GM12878 (cell line): Measurements from ENCODE around the gene ETV6.

Source experiments
- EZH2 ChIP-seq: IDR thresholded peaks from 2 replicates; pipeline ENCODE4 v1.6.1; 2012; ENCODE audit warnings: low read depth, mild to moderate bottlenecking, control low read depth, inconsistent platforms, low read length, borderline replicate concordance; ENCODE audit not compliant: control insufficient read depth
- GABPA ChIP-seq: IDR thresholded peaks from 2 replicates; pipeline ENCODE4 v1.6.1; 2014; ENCODE audit warnings: antibody characterized with exemption, low read depth, mild to moderate bottlenecking, inconsistent platforms
- PAX8 ChIP-seq: fragments of 450-650 bp; IDR thresholded peaks from 2 replicates; pipeline ENCODE4 v1.6.1; 2017; ENCODE audit warnings: mild to moderate bottlenecking, moderate library complexity
- SMC3 ChIP-seq: IDR thresholded peaks from 2 replicates; pipeline ENCODE4 v1.6.1; 2011; ENCODE audit warnings: low read length, improper control_type of control experiment, borderline replicate concordance
- USF2 ChIP-seq: IDR thresholded peaks from 2 replicates; pipeline ENCODE4 v1.6.1; 2011; ENCODE audit warnings: low read depth, low read length, improper control_type of control experiment, borderline replicate concordance
- TF ChIP-seq, protein P1 (sequence below), 3 experiments: IDR thresholded peaks in 2 of 3; conservative IDR thresholded peaks in 1 of 3; 2 replicates each; pipeline ENCODE4 v1.5.1; 2011; ENCODE audit warnings: low read depth in 3 of 3, low read length in 3 of 3, mild to moderate bottlenecking in 3 of 3, control low read depth in 2 of 3, moderate library complexity in 2 of 3, inconsistent platforms in 1 of 3, mixed read lengths in 1 of 3; ENCODE audit not compliant: control insufficient read depth in 2 of 3, insufficient read depth in 1 of 3; ENCODE audit errors: extremely low read depth in 1 of 3
- TF ChIP-seq, protein P2 (sequence below): fragments of 450-650 bp; IDR thresholded peaks from 2 replicates; pipeline ENCODE4 v1.6.1; 2014; ENCODE audit warnings: mild to moderate bottlenecking

DNA sequence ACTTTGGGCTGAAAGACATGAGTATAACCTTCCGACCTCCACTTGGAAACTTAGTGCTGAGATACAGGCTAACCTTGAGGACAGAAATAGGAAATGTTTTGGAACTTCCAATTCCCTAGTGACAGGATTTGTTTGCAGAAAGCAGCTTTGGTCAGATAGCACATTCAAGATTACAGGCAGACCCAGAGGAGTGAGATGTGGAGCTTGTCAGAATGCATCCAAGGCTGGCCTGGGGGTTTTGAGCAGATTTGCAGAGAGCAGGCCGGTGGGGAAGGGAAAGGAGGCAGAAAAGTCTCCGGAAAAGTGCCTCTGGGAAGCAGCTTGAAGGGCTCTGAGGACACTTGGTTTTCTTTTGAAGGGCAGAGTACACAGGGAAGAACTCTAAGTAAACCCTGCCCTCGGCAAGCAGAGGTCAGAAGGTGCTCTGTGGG, 180.3 kb downstream of the ETV6 start:
- TF ChIP-seq USF2 (no peak), EZH2 (no peak), SMC3 (no peak), PAX8 (no peak), GABPA (no peak)
- TF ChIP-seq, protein P1, sequence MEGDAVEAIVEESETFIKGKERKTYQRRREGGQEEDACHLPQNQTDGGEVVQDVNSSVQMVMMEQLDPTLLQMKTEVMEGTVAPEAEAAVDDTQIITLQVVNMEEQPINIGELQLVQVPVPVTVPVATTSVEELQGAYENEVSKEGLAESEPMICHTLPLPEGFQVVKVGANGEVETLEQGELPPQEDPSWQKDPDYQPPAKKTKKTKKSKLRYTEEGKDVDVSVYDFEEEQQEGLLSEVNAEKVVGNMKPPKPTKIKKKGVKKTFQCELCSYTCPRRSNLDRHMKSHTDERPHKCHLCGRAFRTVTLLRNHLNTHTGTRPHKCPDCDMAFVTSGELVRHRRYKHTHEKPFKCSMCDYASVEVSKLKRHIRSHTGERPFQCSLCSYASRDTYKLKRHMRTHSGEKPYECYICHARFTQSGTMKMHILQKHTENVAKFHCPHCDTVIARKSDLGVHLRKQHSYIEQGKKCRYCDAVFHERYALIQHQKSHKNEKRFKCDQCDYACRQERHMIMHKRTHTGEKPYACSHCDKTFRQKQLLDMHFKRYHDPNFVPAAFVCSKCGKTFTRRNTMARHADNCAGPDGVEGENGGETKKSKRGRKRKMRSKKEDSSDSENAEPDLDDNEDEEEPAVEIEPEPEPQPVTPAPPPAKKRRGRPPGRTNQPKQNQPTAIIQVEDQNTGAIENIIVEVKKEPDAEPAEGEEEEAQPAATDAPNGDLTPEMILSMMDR (IDR thresholded peaks at IDR 0.05 in 2 of 3, conservative IDR thresholded peaks at IDR 0.05 in 1 of 3; ENCODE audit: control insufficient read depth in 2 of 3, extremely low read depth in 1 of 3, insufficient read depth in 1 of 3, low read depth in 3 of 3, low read length in 3 of 3), result no peak
- TF ChIP-seq, protein P2, sequence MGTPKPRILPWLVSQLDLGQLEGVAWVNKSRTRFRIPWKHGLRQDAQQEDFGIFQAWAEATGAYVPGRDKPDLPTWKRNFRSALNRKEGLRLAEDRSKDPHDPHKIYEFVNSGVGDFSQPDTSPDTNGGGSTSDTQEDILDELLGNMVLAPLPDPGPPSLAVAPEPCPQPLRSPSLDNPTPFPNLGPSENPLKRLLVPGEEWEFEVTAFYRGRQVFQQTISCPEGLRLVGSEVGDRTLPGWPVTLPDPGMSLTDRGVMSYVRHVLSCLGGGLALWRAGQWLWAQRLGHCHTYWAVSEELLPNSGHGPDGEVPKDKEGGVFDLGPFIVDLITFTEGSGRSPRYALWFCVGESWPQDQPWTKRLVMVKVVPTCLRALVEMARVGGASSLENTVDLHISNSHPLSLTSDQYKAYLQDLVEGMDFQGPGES, result no peak
